Measurements from ENCODE around the gene DNAH6.

DNAH6 gene

DNA sequence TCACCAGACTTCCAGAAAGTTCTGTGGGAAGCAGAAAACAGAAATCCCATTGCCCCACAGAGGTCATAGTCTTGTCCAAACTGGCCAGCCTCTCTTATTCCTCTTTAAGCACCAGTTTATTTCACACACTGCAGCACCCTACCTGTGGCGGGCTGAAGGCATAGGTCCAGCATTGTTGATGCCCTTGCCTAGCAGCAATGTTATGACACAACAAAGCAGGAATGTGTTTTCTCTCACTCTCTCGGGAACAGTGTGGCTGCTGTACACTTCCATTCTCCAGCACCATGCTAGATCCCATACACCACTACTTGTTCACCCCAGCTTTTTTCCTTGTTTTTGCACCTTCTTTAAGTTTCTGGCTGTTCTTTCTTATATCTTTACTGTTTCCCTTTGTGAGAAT lies 181.6 kb downstream of the DNAH6 start:
- DNase-seq = no peak

DNA sequence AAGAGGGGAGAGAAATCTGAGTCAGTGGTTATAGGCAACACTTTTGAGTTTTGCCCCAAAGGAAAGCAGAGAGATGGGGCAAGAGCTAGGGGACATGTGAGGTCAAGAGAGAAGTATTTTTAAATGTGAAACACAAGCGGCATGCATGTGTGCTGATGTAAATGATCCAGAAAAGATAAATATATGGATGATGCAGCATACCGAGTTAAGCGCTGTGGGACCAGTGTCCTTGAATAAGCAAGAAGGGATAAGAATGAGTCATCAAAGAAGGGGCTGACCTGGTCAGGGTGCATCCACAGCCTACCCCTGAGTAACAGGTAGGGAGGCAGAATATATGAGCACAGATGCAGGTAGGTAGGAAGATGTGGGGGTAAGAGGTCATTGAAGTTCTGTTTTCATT lies 183.7 kb downstream of the DNAH6 start:
- DNase-seq = no peak

- no peak for DNase-seq
Measured at GRCh38 chr2:84701880-84702279, 185.6 kb downstream of the DNAH6 start.

GRCh38 chr2:84702941-84703340 lies 186.6 kb downstream of the DNAH6 start:
- DNase-seq = no peak

GRCh38 chr2:84703831-84704230 lies 187.5 kb downstream of the DNAH6 start:
- no peak for DNase-seq

DNA sequence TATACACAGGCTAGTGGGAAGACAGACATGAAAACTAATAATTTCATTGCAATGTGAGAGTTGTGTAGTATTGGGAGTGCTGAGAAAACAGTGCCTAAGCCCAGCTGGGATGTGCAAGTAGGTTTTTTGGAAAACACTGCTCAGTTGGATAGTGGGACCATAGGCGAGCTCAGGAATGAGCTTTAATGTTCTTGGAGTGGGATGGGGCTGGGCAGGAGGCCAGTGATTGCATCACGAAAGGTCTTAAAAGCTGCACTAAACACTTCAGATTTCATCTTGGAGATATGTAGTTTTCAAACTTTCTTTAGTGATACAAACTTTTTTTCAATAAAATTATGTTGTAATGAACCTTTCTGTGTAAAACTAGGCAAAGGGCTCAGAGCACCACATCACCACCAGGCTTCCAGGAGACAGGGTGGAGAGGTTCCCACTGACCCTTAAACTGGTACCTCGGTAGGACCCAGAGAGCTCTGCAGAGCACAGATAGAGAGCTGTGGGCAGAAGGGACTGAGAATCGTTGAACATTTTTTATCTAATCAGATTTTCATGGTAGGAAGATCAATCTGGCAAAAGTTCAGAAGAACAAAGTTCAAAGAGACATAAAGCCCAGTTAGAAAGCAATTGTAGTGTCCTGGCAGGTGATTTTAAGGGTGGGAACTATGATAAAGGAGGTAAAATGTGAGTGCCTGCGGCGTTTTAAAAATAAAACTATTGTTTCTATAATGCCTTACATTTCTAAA lies 188.4 kb downstream of the DNAH6 start:
- DNase-seq = no peak

DNA sequence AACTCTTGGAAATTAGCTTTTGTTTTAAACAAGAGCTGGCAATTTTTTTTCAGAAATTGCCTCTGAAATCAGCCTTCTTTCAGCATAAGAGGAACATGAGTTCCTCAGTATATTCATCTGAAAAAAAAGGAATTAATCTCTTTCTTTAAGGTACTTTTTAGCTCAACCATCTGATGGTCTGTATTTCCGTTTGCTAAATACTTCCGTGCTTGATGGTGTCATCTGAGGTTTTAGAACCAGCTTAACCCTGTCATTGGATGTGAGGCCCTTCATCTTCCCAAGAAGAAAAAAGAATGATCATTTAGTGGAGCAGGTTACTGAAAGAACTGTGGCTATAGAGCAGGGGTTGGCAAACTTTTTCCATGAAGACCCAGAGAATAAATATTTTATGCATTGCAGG lies 189.6 kb downstream of the DNAH6 start:
- DNase-seq = no peak

DNA sequence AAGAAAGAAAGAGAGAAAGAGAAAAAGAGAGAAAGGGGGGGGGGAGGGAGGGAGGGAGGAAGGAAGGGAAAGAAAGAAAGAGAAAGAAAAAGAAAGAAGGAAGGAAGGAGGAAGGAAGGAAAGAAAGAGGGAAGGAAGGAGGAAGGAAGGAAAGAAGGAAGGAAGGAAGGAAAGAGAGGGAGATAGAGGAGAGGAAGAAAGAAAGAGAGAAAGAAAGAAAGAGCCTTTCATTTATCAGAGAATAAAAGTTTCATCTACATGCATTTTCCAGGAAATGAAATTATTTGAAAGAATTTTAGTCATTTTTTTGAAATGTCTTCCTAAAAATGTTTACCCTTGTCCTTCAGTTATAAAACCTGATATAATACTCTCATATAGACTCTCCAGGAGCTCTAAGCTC lies 192.1 kb downstream of the DNAH6 start:
- no peak for DNase-seq

DNA sequence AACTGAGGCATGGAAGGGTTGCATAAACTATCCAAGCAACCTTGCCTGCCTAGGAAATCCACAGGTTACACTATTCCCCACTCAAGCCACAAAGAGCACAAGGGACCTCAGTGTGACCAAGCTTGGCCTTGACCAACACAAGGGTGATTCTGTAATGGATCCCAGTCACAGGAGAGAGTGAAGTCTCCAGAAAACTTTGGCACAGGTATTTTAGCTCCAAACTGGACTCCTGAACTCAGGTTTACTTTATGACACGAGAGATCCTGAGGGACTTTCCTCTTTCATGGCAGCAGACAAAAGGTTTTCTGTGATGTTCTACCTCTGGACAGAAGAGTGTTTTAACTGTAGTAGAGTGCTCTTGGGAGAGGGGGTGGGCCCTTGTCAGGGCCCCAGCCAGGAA lies 195.4 kb downstream of the DNAH6 start:
- no peak for DNase-seq

- DNase-seq = no peak
Measured at GRCh38 chr2:84713441-84713840, 197.1 kb downstream of the DNAH6 start.

- no peak for DNase-seq
Measured at GRCh38 chr2:84716564-84716963, 200.3 kb downstream of the DNAH6 start.

DNA sequence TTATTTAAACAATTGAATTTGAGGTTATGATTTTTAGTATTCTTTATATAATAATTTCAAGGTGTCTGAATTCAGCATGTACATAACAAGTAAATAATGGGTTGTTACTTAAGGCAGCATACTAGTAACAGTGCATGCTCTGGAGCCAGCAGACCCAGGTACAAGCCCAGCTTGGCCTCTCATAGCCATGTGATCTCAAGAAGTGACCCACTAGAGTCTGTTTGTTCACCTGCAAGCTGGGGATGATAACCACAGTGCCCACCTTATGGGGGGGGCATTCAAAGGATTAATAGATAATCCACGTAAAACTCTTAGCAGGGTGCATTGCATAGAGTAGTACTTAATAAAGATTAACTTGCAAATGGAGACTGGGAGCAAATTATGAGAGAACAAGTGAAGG lies 201.0 kb downstream of the DNAH6 start:
- no peak for DNase-seq

- DNase-seq = no peak
Measured at GRCh38 chr2:84719434-84719833, 203.1 kb downstream of the DNAH6 start.

DNA sequence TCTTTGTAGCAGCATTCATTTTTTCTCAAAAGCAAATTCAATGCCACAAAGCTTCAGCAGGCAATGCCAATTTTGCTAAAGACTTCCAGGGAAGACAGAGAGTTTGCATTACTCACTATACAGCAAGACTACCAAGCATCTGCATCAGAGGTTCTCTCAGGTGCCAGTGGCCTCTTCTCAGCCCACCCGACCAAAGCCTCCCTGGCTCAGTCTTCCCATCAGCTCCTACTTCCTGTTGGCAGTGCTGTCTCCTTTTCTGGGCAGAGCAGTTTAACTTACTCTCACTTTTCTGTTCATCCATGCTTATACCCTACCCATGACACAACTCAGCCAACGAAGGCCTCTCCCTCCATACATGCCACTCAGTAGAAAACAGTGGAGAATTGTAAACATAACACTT lies 207.5 kb downstream of the DNAH6 start:
- DNase-seq = no peak

DNA sequence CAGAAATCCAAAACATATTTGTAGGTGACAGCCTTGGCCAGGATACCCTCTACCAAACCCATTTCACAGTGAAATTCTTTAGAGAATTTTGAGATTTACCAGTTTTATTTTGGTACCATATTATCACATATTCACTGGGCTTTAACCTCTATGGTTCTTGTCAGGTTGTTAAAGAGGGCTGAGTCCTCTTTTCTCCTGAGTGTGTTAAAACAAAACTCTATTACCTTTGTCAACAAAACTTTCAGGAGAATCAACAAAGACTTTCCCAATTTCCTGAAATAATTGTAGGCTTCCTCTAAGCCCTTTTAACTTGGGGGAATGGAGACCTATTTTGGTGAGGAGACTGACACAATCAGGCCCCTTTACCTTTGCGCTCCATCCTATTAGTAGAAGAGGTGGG lies 209.4 kb downstream of the DNAH6 start:
- DNase-seq = no peak

- no peak for DNase-seq
Measured at GRCh38 chr2:84727315-84727714, 211.0 kb downstream of the DNAH6 start.

DNA sequence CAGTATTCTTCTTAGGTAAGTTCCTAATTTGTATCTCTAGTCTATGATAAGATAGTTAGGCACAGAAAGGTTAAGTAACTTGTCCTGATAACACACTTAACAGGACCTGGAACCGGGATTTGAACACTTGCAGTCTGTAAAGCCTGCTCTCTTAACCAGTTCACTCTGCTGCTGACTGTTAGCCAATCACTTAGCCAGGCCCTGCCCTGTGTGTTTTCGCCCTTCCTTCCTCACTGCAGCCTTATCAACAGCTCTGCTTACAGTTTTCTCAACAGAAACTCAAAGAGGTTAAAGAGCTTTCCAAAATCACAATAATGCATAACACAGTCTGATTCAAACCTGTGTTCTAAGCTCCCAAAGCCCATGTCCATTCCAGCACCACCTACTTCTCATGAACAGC lies 212.9 kb downstream of the DNAH6 start:
- no peak for DNase-seq

DNA sequence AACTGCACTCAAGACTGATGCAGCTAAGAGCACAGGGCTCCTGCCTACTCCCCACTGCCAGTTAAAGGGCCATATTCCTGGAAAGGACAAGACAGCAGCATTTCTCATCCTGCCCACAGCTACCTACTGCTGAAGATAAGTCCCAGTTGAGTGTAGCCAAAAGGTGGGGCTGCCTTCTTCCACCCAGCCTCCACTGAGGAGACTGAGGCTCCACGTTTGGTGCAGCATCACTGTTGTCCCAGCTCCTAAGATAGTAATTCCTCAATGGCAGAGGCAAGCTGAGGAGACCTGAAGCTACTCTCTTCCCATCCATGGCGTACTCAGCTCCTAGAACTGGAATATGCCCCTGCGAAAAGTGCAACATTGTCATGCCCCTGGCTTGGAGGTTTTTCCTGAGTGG lies 214.9 kb downstream of the DNAH6 start:
- DNase-seq = no peak

DNA sequence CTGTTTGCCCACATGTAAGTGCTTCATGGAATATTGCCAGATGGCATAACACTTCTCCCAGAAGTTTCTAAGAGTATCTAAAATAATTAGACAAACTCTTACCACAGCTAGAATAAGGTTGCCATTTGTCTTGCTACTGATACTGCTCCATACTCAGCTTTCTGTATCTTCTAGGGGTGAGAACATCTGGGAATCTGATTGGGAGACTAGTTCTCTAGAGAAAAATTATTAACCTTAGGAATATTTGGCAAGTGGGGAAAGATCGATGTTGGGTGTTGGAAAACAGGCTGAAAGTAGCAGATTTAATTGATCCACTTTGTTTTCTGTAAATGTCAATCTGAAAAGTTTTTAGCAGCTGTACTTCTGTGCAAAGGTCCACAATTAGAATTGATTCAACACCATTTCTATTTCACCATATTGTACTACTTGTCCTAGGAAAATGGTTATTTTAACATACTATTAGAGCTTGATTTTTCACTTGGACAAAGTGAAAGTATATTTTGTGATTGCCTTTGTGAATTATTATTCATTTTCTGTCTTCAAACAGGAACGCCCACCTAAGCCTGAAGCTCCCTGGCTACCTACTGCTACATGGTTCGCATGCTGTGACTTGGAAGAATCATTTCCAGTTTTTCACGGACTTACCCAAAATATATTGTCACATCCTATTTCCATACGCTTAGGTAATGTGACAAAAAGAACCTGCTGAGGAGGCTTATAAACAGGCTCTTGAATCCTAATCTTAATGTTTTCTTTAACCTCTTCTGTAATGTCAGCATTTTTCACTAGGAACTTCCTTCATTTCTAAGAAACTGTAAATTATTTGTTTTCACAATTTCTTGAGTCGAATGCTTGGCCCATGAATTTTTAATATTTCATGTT lies 216.8 kb downstream of the DNAH6 start:
- no peak for DNase-seq

GRCh38 chr2:84735389-84735788 lies 219.1 kb downstream of the DNAH6 start:
- no peak for DNase-seq

DNA sequence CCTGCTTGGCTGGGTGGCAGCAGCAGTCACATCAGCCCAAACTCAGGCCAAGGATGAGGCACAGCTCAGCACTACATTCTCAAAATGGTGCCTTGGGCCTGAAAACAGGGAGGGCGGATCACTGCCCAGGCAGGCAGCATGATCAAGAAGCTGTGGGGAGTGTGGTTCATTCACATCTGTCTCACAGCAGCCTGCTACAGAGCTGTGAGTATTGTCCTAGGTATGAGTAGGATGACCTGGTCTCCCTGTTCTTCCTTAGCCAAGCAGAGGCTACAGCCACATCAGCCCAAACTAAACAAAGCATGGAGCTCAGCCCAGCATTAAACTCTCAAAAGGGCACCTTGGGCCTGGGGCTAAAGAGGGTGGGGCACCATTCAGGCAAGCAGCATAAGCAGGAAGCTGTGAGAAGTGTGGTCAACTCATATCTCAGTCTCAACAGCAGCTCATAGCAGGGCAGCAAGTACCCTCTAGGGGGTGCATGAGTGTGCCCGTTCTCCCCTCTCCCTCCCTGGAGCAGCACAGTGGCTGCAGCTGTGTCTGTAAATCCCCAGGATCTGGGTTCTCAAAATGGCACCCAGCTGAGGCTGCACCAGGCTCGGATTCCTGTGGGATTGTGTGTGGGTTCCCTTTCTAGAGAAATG lies 225.0 kb downstream of the DNAH6 start:
- DNase-seq = no peak

DNA sequence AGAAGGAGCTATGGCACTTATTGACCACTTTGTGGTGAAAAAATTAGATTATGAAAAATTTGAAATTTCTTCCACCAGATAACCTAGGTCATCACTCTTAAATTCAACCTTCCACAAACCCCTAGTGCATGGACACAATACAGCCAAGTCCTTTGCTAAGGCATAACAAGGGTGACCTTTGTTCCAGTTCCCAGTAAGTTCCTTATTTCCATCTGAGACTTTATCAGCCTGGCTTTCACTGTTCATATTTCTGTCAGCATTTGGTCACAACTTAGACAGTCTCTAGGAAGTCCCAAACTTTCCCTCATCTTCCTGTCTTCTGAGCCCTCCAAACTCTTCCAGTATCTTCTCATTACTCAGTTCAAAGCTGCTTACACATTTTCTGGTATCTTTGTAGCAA lies 232.0 kb downstream of the DNAH6 start:
- DNase-seq = no peak

DNA sequence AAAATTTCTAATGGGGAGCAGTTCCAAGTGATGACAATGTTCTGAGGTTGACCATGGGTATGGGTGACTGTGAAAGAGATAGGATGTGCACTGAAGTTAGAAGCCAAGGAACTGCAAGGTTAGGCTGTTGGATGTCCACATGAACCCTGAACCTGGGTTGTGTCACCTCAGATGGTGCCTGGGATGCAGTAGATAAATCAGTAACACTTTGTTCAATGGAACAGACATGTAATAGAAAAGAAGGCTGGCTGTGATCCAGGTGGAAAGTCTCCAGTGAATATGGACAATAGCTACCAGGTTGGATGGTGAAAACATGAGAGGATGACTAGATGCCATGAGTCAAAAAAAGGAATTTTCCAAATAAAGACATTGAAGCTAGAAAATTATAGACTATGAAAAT lies 233.1 kb downstream of the DNAH6 start:
- no peak for DNase-seq

- DNase-seq = no peak
Measured at GRCh38 chr2:84755096-84755495, 238.8 kb downstream of the DNAH6 start.

Measured in NCI-H748 treated with DMSO at 0.1 percent for 48 hours (cell line).